HFF-Myc (cell line): Measurements from ENCODE around the gene MAPKAPK2.
"Not testable (repeated sequence)": the region's sequence is repeated elsewhere in the genome, so short reads cannot be mapped to it uniquely, and the experiment has no call there.

Experiments
- DNase-seq: peaks from one replicate; pipeline ENCODE4 v3.0.0-alpha.2; 2011; ENCODE audit warnings: low read depth; ENCODE audit errors: extremely low read depth
- H3K4me3 ChIP-seq: replicated peaks from 2 replicates; pipeline ENCODE4 v1.5.1; 2011; ENCODE audit warnings: low read depth, mild to moderate bottlenecking, control low read depth, low read length
- TF ChIP-seq, protein P1 (sequence below): IDR thresholded peaks from 2 replicates; pipeline ENCODE4 v1.5.1; 2012; ENCODE audit warnings: mild to moderate bottlenecking, low read depth, low read length, control low read depth; ENCODE audit errors: missing control alignments

Gene MAPKAPK2

DNA sequence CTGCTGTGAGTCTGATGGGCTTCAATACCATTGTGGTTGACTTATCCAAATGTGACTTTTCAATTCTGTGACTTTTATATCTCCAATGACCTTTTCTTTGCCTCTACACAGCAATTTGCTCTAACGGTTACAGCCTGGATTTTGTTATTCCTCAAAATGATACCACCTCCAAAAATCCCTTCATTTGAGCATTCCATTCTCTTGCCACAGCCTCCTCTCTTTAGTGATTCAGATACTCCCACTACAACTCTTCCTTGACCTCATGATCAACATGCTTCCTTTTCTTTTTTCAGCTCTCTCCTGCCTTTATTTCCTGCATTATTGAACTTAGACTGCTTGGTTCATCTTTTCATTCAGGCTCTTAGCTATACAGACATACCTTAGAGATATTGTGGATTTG lies 69.3 kb downstream of the MAPKAPK2 start:
- DNase-seq = no peak
- no peak overlapping the region for H3K4me3 ChIP-seq
- TF ChIP-seq, protein P1, sequence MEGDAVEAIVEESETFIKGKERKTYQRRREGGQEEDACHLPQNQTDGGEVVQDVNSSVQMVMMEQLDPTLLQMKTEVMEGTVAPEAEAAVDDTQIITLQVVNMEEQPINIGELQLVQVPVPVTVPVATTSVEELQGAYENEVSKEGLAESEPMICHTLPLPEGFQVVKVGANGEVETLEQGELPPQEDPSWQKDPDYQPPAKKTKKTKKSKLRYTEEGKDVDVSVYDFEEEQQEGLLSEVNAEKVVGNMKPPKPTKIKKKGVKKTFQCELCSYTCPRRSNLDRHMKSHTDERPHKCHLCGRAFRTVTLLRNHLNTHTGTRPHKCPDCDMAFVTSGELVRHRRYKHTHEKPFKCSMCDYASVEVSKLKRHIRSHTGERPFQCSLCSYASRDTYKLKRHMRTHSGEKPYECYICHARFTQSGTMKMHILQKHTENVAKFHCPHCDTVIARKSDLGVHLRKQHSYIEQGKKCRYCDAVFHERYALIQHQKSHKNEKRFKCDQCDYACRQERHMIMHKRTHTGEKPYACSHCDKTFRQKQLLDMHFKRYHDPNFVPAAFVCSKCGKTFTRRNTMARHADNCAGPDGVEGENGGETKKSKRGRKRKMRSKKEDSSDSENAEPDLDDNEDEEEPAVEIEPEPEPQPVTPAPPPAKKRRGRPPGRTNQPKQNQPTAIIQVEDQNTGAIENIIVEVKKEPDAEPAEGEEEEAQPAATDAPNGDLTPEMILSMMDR = no peak

DNA sequence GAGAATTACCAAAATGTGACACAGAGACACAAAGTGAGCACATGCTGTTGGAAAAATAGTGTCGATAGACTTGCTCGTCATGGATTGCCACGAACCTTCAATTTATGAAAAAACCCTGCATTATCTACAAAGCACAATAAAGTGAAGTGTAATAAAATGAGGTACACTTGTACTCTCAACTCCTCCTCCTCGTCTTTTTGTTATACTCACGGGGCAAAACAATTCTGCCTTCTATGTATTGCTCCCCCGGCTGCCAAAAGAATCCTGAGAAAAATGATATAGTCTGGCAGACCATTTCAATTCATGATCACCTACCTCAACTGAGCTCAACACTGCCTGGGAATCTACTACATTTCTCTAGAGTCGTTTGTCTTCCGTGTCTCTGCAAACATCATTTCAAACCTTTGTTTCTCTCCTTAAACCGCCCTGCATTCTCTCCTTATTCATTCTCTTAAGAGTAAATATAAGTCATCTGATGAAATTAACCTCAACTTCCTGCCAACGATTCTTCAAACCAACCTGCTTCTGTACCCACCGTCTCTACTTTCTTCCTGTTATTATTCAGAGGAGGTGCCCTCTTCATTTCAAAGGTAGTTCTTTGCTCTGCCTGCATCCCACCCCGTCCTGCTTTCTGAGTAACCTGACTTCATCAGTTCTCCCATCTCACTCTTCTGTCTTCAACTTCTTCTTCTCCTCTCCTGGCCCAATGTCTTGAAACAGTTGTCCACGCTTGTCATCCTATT lies 73.0 kb downstream of the MAPKAPK2 start:
- H3K4me3 ChIP-seq = no peak overlapping the region
- TF ChIP-seq, protein P1 = no peak
- no peak for DNase-seq

DNA sequence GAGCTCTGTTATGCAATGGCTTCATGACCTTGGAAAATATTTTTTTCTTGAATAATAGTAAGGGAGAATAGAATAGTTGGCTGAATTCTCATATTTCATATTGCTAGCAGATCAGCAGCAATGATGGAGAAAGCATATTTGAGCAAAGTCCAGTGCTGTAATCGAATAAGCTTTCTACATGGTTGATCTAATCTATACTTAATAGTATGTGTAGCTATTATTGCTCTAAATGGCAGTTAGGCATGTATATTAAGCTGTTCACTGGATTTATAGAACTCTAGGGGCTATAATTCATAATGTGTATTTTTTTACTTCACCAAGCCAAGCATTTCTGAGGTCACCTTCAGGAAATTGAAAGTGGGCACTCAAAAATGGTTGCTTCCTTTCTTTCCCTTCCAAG lies 75.9 kb downstream of the MAPKAPK2 start:
- TF ChIP-seq, protein P1 = no peak
- DNase-seq = no peak
- H3K4me3 ChIP-seq = no peak overlapping the region

DNA sequence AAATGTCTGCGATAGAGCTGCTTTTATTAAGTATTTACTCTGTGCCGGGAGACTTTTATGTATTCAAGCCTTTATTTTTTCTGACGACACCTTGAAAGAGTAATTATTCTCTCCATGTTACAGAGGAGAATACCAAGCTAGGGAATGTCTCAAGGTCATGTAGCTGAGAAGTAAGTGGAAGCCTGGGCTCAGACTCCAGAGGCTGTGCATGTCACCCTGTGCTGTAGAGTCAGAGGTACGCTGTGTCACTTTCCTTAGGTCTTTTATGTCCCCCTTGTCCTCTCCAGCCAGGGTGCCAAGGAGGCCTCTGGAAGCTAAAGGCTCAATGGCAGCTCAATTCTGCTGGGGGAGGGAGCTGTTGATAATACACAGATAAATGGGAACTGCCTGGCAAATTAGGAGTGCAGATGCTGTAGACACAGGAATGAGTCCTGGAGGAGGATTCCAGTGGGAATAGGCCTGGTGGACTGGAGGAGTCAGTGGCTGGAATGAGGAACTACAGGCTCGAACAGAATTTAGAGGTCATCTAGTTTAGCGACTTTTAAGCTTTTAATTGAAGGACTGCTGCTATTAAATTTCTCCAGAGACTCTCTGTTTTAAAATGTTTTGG lies 76.6 kb downstream of the MAPKAPK2 start:
- TF ChIP-seq, protein P1 = peak; percentile 24
- DNase-seq = no peak
- no peak overlapping the region for H3K4me3 ChIP-seq

DNA sequence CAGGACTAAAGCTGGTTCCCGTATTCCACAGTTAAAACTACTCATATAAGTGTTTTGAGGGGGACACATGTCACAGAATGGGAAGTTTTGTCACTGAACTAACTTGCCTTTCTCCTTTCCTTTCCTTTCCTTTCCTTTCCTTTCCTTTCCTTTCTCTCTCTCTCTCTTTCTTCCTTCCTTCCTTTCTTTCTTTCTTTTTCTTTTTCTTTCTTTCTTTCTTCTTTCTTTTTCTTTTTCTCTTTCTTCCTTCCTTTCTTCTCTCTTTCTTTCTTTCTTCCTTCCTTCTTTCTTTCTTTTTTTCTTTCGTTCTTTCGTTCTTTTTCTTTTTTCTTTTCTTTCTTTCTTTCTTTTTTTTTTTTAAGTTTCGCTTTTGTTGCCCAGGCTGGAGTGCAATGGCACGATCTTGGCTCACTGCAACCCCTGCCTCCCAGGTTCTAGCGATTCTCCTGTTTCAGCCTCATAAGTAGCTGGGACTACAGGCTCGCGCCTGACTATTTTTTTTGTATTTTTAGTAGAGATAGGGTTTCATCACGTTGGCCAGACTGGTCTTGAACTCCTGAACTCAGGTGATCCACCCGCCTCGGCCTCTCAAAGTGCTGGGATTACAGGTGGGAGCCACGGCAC lies 78.1 kb downstream of the MAPKAPK2 start:
- DNase-seq, H3K4me3 ChIP-seq: not testable (repeated sequence)

DNA sequence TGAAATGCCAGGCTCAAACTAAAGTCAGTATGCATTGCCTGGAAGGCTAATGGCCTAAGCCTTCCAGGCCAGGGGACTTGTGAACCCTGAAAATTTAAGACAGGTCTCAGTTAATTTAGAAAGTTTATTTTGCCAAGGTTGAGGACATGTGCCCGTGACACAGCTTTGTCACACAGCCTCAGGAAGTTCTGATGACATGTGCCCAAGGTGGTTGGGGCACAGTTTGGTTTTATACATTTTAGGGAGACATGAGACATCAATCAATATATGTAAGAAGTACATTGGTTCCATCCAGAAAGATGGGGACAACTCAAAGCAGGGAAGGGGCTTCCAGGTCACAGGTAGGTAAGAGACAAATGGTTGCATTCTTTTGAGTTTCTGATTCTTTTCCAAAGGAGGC lies 81.1 kb downstream of the MAPKAPK2 start:
- not testable (repeated sequence) for DNase-seq, H3K4me3 ChIP-seq

DNA sequence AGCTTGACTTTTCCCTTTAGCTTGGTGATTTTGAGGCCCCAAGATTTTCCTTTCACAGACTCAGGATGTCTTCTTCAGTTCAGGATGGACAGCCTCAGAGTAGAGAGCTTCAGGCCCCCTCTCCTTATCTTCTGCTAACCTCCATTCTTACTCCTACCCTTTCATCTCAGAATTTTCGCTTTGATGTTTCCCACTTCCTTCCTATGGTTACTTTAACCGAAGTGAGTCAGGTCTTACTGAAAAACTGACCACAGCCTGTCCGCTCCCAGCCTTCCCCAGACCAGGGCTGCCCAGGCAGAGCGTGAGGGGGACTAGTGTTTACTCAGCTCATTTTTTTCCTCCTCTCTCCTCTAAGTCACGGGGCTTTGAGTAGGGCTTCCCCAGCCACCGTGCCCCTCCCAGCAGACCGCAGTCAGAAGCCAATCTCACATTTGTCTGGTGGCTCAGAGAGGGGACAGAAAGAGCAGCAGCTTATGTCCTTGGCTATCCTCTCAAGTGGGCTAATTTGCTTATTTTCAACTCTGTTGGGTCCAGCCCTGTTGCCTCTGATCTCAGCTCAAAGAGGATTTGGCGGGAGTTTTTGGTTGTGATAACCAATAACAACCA lies 81.6 kb downstream of the MAPKAPK2 start:
- TF ChIP-seq, protein P1 = no peak
- peak; percentile 20 for DNase-seq
- no peak overlapping the region for H3K4me3 ChIP-seq
